Measurements from ENCODE around the gene THOC6.

Gene THOC6

GRCh38 chr16:3015865-3016521, 7.8 kb upstream of the THOC6 start:
- DNase-seq (ENCODE audit: low spot score): no peak

GRCh38 chr16:3017344-3017743, 6.5 kb upstream of the THOC6 start:
- DNase-seq (ENCODE audit: low spot score): no peak

- DNase-seq (ENCODE audit: low spot score): peak; percentile 93
Measured at GRCh38 chr16:3017794-3018506, 5.9 kb upstream of the THOC6 start, which contains the start of gene CLDN6. Gene CLDN6 (minus strand): TSS chr16:3018183. CDS start chr16:3016021, 2,162 bp downstream.

GRCh38 chr16:3019594-3020246, 4.1 kb upstream of the THOC6 start:
- no peak for DNase-seq (ENCODE audit: low spot score)

- peak; percentile 87 for DNase-seq (ENCODE audit: low spot score)
Measured at GRCh38 chr16:3020247-3020603, 3.6 kb upstream of the THOC6 start, which contains the start of gene TNFRSF12A. Gene TNFRSF12A (plus strand): TSS chr16:3020368. CDS start chr16:3020398, 30 bp downstream.

GRCh38 chr16:3020604-3021448, 3.0 kb upstream of the THOC6 start:
- DNase-seq (ENCODE audit: low spot score): peak; percentile 93

- no peak for DNase-seq (ENCODE audit: low spot score)
Measured at GRCh38 chr16:3021449-3022207, 2.2 kb upstream of the THOC6 start.

GRCh38 chr16:3022208-3022683, 1.6 kb upstream of the THOC6 start:
- peak; percentile 79 for DNase-seq (ENCODE audit: low spot score)

GRCh38 chr16:3022684-3023414, 986 bp upstream of the THOC6 start:
- no peak for DNase-seq (ENCODE audit: low spot score)

- DNase-seq (ENCODE audit: low spot score): no peak
Measured at GRCh38 chr16:3023415-3023668, 493 bp upstream of the THOC6 start.

GRCh38 chr16:3025032-3026002, 1.5 kb downstream of the THOC6 start:
- no peak for DNase-seq (ENCODE audit: low spot score)

GRCh38 chr16:3026003-3026378, 2.2 kb downstream of the THOC6 start:
- DNase-seq (ENCODE audit: low spot score): no peak

- DNase-seq (ENCODE audit: low spot score): no peak
Measured at GRCh38 chr16:3026609-3027488, 3.0 kb downstream of the THOC6 start.

- DNase-seq (ENCODE audit: low spot score): no peak
Measured at GRCh38 chr16:3027489-3027795, 3.6 kb downstream of the THOC6 start.

GRCh38 chr16:3027983-3028715, 4.3 kb downstream of the THOC6 start:
- peak; percentile 96 for DNase-seq (ENCODE audit: low spot score)

GRCh38 chr16:3028716-3029319, 5.0 kb downstream of the THOC6 start:
- DNase-seq (ENCODE audit: low spot score): no peak

GRCh38 chr16:3029491-3030221, 5.8 kb downstream of the THOC6 start:
- DNase-seq (ENCODE audit: low spot score): no peak

Measured in ecto neural progenitor cell (in vitro differentiated cells).